ENCODE measurements around the gene PIP5K1B. TPM values are rescaled to one million over a fixed set of nuclear protein-coding genes. Genes with fewer than 3 reads are reported as not detected.

Gene PIP5K1B
- total RNA-seq, 2 donors from 2014 or later, result 18.4 to 44.8 TPM

GRCh38 chr9:68730570-68731235 lies 25.7 kb downstream of the PIP5K1B start:
- Histone ChIP-seq H3K9me3 (no peaks in the 10 kb centered on the region), H3K36me3 (no peaks in the 10 kb centered on the region), H3K4me1 (peaks cover 0 to 17% of the 10 kb centered on the region in 2 donors), H3K27me3 (no peaks in the 10 kb centered on the region), H3K27ac (no peak overlapping the region), H3K4me3 (no peak overlapping the region)
- DNase-seq (ENCODE audit: low spot score), result no peak
- TF ChIP-seq CTCF (IDR thresholded peaks at IDR 0.05), result no peak

- TF ChIP-seq CTCF (IDR thresholded peaks at IDR 0.05), result no peak
- Histone ChIP-seq H3K36me3 (no peaks in the 10 kb centered on the region), H3K4me1 (peaks cover 0 to 17% of the 10 kb centered on the region in 2 donors), H3K27me3 (no peaks in the 10 kb centered on the region), H3K4me3 (no peak overlapping the region), H3K27ac (peak overlapping the region in 1 of 2 donors; percentile 12), H3K9me3 (no peaks in the 10 kb centered on the region)
- DNase-seq (ENCODE audit: low spot score), result no peak
These were observed 26.8 kb downstream of the PIP5K1B start for GRCh38 chr9:68731857-68732256.

GRCh38 chr9:68732405-68733020 lies 27.5 kb downstream of the PIP5K1B start:
- no peak overlapping the region for H3K4me3 ChIP-seq
- H3K4me1 ChIP-seq, result peaks cover 0 to 13% of the 10 kb centered on the region in 2 donors
- no peaks in the 10 kb centered on the region for H3K9me3 ChIP-seq
- no peaks in the 10 kb centered on the region for H3K27me3 ChIP-seq
- H3K27ac ChIP-seq, result no peak overlapping the region
- TF ChIP-seq CTCF (IDR thresholded peaks at IDR 0.05), result no peak
- H3K36me3 ChIP-seq, result no peaks in the 10 kb centered on the region
- DNase-seq (ENCODE audit: low spot score), result no peak

- no peak for DNase-seq (ENCODE audit: low spot score)
- TF ChIP-seq CTCF (IDR thresholded peaks at IDR 0.05), result no peak
- Histone ChIP-seq H3K27me3 (no peaks in the 10 kb centered on the region), H3K36me3 (no peaks in the 10 kb centered on the region), H3K4me1 (peaks cover 0 to 10% of the 10 kb centered on the region in 2 donors), H3K9me3 (no peaks in the 10 kb centered on the region), H3K27ac (no peak overlapping the region), H3K4me3 (no peak overlapping the region)
These were observed 28.0 kb downstream of the PIP5K1B start for GRCh38 chr9:68733021-68733405.

- Histone ChIP-seq H3K9me3 (no peaks in the 10 kb centered on the region), H3K27ac (peak overlapping the region; percentile 53 to 79), H3K4me1 (peaks cover 0 to 27% of the 10 kb centered on the region in 2 donors), H3K27me3 (no peaks in the 10 kb centered on the region), H3K4me3 (no peak overlapping the region), H3K36me3 (no peaks in the 10 kb centered on the region)
- no peak for TF ChIP-seq CTCF (IDR thresholded peaks at IDR 0.05)
- DNase-seq (ENCODE audit: low spot score), result no peak
These were observed 33.3 kb downstream of the PIP5K1B start for GRCh38 chr9:68738358-68738757.
